Measurements from ENCODE around the gene RNASET2. TPM values are rescaled to one million over a fixed set of nuclear protein-coding genes. Genes with fewer than 3 reads are reported as not detected.

Gene RNASET2
- total and polyA plus RNA-seq, 2 of the 13 experiments (the other 11 are each of a cell fraction or from before 2014, with no cell fraction given): 44.6 to 597 TPM

GRCh38 chr6:166939894-166940293 lies 16.5 kb downstream of the RNASET2 start (continued):
- no peak for TF ChIP-seq FUBP1 (CRISPR knock-in tag; IDR thresholded peaks at IDR 0.05; ENCODE audit: borderline replicate concordance)
- TF ChIP-seq POLR2A (IDR thresholded peaks at IDR 0.05; ENCODE audit: insufficient read depth in 1 of 2, low read depth in 2 of 2, low read length in 2 of 2): 0 out of 4 replicates have a peak, but pooled peaks of 1 of the 2 experiments have one; percentile 20
- TF ChIP-seq SMAD9 (CRISPR knock-in tag; IDR thresholded peaks at IDR 0.05): no peak
- no peak for TF ChIP-seq NR1H2 (CRISPR knock-in tag; IDR thresholded peaks at IDR 0.05; ENCODE audit: borderline replicate concordance, low read depth)
- no peak for TF ChIP-seq NPAS2 (CRISPR knock-in tag; IDR thresholded peaks at IDR 0.05; ENCODE audit: borderline replicate concordance)
- no peak for TF ChIP-seq TEAD2 (CRISPR knock-in tag; IDR thresholded peaks at IDR 0.05)
- TF ChIP-seq ZMAT3 (CRISPR knock-in tag; conservative IDR thresholded peaks at IDR 0.05): no peak
- TF ChIP-seq RARA (CRISPR knock-in tag; IDR thresholded peaks at IDR 0.05): peak; percentile 31; the same call in 1 of the 2 replicates
- no peak for TF ChIP-seq ZNF367 (CRISPR knock-in tag; IDR thresholded peaks at IDR 0.05; ENCODE audit: borderline replicate concordance)
- no peak for TF ChIP-seq ZNF451 (CRISPR knock-in tag; IDR thresholded peaks at IDR 0.05)

- FAIRE-seq (no peak), ATAC-seq (no peak)
These were observed 17.0 kb downstream of the RNASET2 start for GRCh38 chr6:166939345-166939744.

More at GRCh38 chr6:166939345-166939744, 17.0 kb downstream of the RNASET2 start:
- H3K27me3 ChIP-seq (ENCODE audit: control insufficient read depth in 1 of 2, insufficient read depth in 2 of 2, low read length in 2 of 2): no peaks in the 10 kb centered on the region
- H3K4me1 ChIP-seq (ENCODE audit: insufficient read depth, low read length): no peaks in the 10 kb centered on the region
- no peak overlapping the region for H3K9ac ChIP-seq (ENCODE audit: insufficient read depth, low read depth, low read length)
- POLR2A ChIA-PET: no interaction called here
- CTCF ChIA-PET (ENCODE audit: low intra/inter-chr PET ratio, low total read pairs): no interaction called here
- peaks cover 44 to 90% of the 10 kb centered on the region in 2 experiments for H3K36me3 ChIP-seq (replicated peaks in 1 of 2; ENCODE audit: control insufficient read depth in 1 of 2, insufficient read depth in 2 of 2, low read length in 2 of 2)
- intact Hi-C loops (cut with micrococcal nuclease; ENCODE audit: unreplicated experiment): no loop called here
- peaks cover 24% of the 10 kb centered on the region for H4K20me1 ChIP-seq (ENCODE audit: insufficient read depth, low read length)
- H3K9me3 ChIP-seq (ENCODE audit: low read length): no peaks in the 10 kb centered on the region
- H3K4me3 ChIP-seq (replicated peaks in 1 of 3; ENCODE audit: insufficient read depth in 1 of 3, low read depth in 2 of 3, low read length in 3 of 3): no peak overlapping the region
- no peaks in the 10 kb centered on the region for H3K79me2 ChIP-seq (ENCODE audit: insufficient read depth, low read length)
- no peak overlapping the region for H3K27ac ChIP-seq (ENCODE audit: extremely low read length, insufficient read depth, low read length)
- no peak overlapping the region for H3K4me2 ChIP-seq (ENCODE audit: low read depth, low read length)
- no peak overlapping the region for H2AFZ ChIP-seq (ENCODE audit: low read length)
- DNase-seq (ENCODE audit: low spot score): no peak
- BruUV-seq (replicated peaks): no TSS peak
- in situ Hi-C loops (cut with HindIII; ENCODE audit: extremely low pct_ligation_motif_present, low pct_unique_long_range_greater_than_20kb): no loop called here
- WGBS (ENCODE audit: low lambda C conversion rate): 97% methylated on average over 4 of the region's 4 CpGs
- TF ChIP-seq TEAD2 (CRISPR knock-in tag; IDR thresholded peaks at IDR 0.05) (no peak), TERF1 (CRISPR knock-in tag; IDR thresholded peaks at IDR 0.05) (no peak), ZNF773 (CRISPR knock-in tag; IDR thresholded peaks at IDR 0.05; ENCODE audit: borderline replicate concordance) (no peak), IKZF1 (IDR thresholded peaks at IDR 0.05) (no peak), RFX1 (IDR thresholded peaks at IDR 0.05) (no peak), POLR2G (IDR thresholded peaks at IDR 0.05; ENCODE audit: low read depth, low read length) (0 out of 2 replicates have a peak, but pooled peaks have one; percentile 12), HOXA3 (CRISPR knock-in tag; IDR thresholded peaks at IDR 0.05) (no peak), MAFF (IDR thresholded peaks at IDR 0.05; ENCODE audit: low read depth, low read length) (peak; percentile 63), CBX2 (IDR thresholded peaks at IDR 0.05; ENCODE audit: low read depth, low read length) (no peak), CBX2 (CRISPR knock-in tag; IDR thresholded peaks at IDR 0.05; ENCODE audit: low read depth) (no peak), MAFK (conservative IDR thresholded peaks at IDR 0.05 in 1 of 2, IDR thresholded peaks at IDR 0.05 in 1 of 2; ENCODE audit: low read length in 2 of 2) (peak; percentile 53 to 72; a peak in 3 of 4 replicates)

Measured in HepG2 (cell line).